Measurements from ENCODE around the gene WDR64. TPM values are rescaled to one million over a fixed set of nuclear protein-coding genes. Genes with fewer than 3 reads are reported as not detected.

WDR64 gene
- total and polyA plus RNA-seq, 2 donors (not counting 3 experiments of a cell fraction or from before 2014, with no cell fraction given): not detected

DNA sequence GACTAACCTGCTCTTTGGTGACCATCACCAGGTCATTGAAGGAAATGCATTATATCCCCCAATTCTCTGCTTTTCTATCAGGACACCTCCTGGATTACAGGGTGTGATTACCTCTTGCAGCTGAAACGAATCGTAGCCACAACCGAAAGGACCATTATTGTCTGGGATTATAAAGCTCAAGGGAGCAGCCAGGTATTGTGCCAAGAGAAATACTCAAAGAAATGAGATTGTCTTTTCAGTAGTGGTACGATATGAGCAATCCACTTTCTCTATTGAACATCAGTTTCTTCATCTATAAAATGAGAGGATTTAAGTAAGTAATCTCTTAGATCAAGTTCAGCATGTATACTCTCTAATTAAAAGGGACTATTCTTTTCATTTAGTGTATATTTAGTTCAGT, 27.3 kb downstream of the WDR64 start:
- dilution Hi-C loops (cut with MboI; ENCODE audit: extremely low pct_ligation_motif_present, low sequenced_read_pairs): no loop called here
- H3K36me3 ChIP-seq (ENCODE audit: control insufficient read depth in 2 of 2, extremely low read depth in 1 of 2, insufficient read depth in 2 of 2, low read length in 2 of 2): no peaks in the 10 kb centered on the region

More for the DNA sequence above, 27.3 kb downstream of the WDR64 start:
- no peaks in the 10 kb centered on the region for H3K9me1 ChIP-seq (replicated peaks; ENCODE audit: control insufficient read depth, extremely low read depth, insufficient read depth, low read length)
- no peaks in the 10 kb centered on the region for H3K9me3 ChIP-seq (replicated peaks; ENCODE audit: control insufficient read depth, insufficient read depth, low read length)
- H4K20me1 ChIP-seq (replicated peaks; ENCODE audit: control insufficient read depth, extremely low read depth, insufficient read depth, low read length): no peaks in the 10 kb centered on the region
- no peaks in the 10 kb centered on the region for H3K27me3 ChIP-seq (ENCODE audit: control insufficient read depth in 2 of 2, insufficient read depth in 2 of 2, low read length in 2 of 2)
- no peak overlapping the region for H3K9ac ChIP-seq (replicated peaks; ENCODE audit: extremely low read depth, insufficient read depth, low read length)
- H3K4me3 ChIP-seq (replicated peaks in 1 of 3; ENCODE audit: insufficient read depth in 1 of 3, low read depth in 1 of 3, low read length in 3 of 3): no peak overlapping the region
- no peaks in the 10 kb centered on the region for H3K4me1 ChIP-seq (ENCODE audit: control insufficient read depth, extremely low read depth, insufficient read depth, low read length)
- H2AFZ ChIP-seq (ENCODE audit: low read depth, low read length): no peak overlapping the region
- DNase-seq (ENCODE audit: low read depth, low spot score): no peak
- intact Hi-C loops (cut with micrococcal nuclease): no loop called here
- H3K27ac ChIP-seq (ENCODE audit: insufficient read depth, low read depth, low read length): no peak overlapping the region
- no peak overlapping the region for H3K4me2 ChIP-seq (ENCODE audit: insufficient read depth, low read length)
- TF ChIP-seq EZH2 (IDR thresholded peaks at IDR 0.05; ENCODE audit: borderline replicate concordance, low read depth, low read length, severe bottlenecking) (no peak), POLR2A (IDR thresholded peaks at IDR 0.05; ENCODE audit: low read depth, low read length) (no peak), MYC (IDR thresholded peaks at IDR 0.05; ENCODE audit: low read depth, low read length) (no peak), FOS (IDR thresholded peaks at IDR 0.05; ENCODE audit: borderline replicate concordance, insufficient read depth, low read length) (no peak), POLR2AphosphoS5 (IDR thresholded peaks at IDR 0.05; ENCODE audit: insufficient read depth, low read depth, low read length) (no peak), GATA2 (IDR thresholded peaks at IDR 0.05; ENCODE audit: insufficient read depth, insufficient read length, low read depth, low read length) (no peak), JUN (IDR thresholded peaks at IDR 0.05; ENCODE audit: borderline replicate concordance, insufficient read depth, insufficient read length, low read depth) (no peak)
- TF ChIP-seq, protein P1, sequence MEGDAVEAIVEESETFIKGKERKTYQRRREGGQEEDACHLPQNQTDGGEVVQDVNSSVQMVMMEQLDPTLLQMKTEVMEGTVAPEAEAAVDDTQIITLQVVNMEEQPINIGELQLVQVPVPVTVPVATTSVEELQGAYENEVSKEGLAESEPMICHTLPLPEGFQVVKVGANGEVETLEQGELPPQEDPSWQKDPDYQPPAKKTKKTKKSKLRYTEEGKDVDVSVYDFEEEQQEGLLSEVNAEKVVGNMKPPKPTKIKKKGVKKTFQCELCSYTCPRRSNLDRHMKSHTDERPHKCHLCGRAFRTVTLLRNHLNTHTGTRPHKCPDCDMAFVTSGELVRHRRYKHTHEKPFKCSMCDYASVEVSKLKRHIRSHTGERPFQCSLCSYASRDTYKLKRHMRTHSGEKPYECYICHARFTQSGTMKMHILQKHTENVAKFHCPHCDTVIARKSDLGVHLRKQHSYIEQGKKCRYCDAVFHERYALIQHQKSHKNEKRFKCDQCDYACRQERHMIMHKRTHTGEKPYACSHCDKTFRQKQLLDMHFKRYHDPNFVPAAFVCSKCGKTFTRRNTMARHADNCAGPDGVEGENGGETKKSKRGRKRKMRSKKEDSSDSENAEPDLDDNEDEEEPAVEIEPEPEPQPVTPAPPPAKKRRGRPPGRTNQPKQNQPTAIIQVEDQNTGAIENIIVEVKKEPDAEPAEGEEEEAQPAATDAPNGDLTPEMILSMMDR (IDR thresholded peaks at IDR 0.05; ENCODE audit: extremely low read depth in 1 of 2, insufficient read depth in 1 of 2, low read depth in 1 of 2, low read length in 2 of 2): no peak
- TF ChIP-seq, protein P2, sequence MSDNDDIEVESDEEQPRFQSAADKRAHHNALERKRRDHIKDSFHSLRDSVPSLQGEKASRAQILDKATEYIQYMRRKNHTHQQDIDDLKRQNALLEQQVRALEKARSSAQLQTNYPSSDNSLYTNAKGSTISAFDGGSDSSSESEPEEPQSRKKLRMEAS (IDR thresholded peaks at IDR 0.05; ENCODE audit: insufficient read depth, insufficient read length): no peak
- POLR2A ChIA-PET: no interaction called here
- no peaks in the 10 kb centered on the region for H3K79me2 ChIP-seq (ENCODE audit: control insufficient read depth, insufficient read depth, low read length)
- no peak for FAIRE-seq
- no TSS peak for BruUV-seq (replicated peaks)
- CTCF ChIA-PET: interaction anchor here (0.6 kb wide), 1 partner anchor 22 kb away, joined by 7 read pairs; no protein-coding TSS in a partner anchor

Data from endothelial cell of umbilical vein (primary cell).